HCT116 (cell line): ENCODE data around the gene APOA5.

Source experiments
- EGR1 ChIP-seq: IDR thresholded peaks from 2 replicates; pipeline ENCODE4 v1.6.1; 2012; ENCODE audit warnings: low read depth
- EZH2phosphoT487 ChIP-seq: fragments of 200-600 bp; IDR thresholded peaks from 2 replicates; pipeline ENCODE4 v1.6.1; 2018; ENCODE audit warnings: antibody characterized with exemption, borderline replicate concordance
- FOSL1 ChIP-seq: IDR thresholded peaks from 2 replicates; pipeline ENCODE4 v1.6.1; 2012; ENCODE audit warnings: low read depth
- JUND ChIP-seq: IDR thresholded peaks from 2 replicates; pipeline ENCODE4 v1.6.1; 2012
- POLR2A ChIP-seq: IDR thresholded peaks from 2 replicates; pipeline ENCODE4 v1.7.0; 2011; ENCODE audit warnings: borderline replicate concordance; ENCODE audit not compliant: insufficient read depth, insufficient read length; ENCODE audit errors: extremely low read depth
- POLR2AphosphoS5 ChIP-seq: IDR thresholded peaks from 2 replicates; pipeline ENCODE4 v1.6.1; 2011; ENCODE audit warnings: mild to moderate bottlenecking, low read depth, low read length, moderate library complexity
- RAD21 ChIP-seq: IDR thresholded peaks from 2 replicates; pipeline ENCODE4 v1.6.1; 2012; ENCODE audit warnings: low read depth, mild to moderate bottlenecking
- TCF7L2 ChIP-seq: IDR thresholded peaks from 2 replicates; pipeline ENCODE4 v1.7.0; 2011; ENCODE audit warnings: borderline replicate concordance, inconsistent platforms; ENCODE audit not compliant: insufficient read depth, insufficient read length; ENCODE audit errors: extremely low read depth
- ZNF274 ChIP-seq: fragments of 200-500 bp; sonication (Bioruptor generic); IDR thresholded peaks from 2 replicates; pipeline ENCODE4 v1.6.1; 2014; ENCODE audit warnings: mild to moderate bottlenecking, low read depth, low read length, inconsistent platforms
- TF ChIP-seq, protein P1 (sequence below), 3 experiments: fragments of 200-600 bp in 1 of 3; sonication (generic) in 1 of 3; IDR thresholded peaks in 2 of 3; conservative IDR thresholded peaks in 1 of 3; 2 replicates each; pipeline ENCODE4 v1.5.1; 2012 to 2017; ENCODE audit warnings: low read depth in 2 of 3, low read length in 2 of 3, antibody characterized with exemption in 1 of 3, borderline replicate concordance in 1 of 3, control low read depth in 1 of 3, mild to moderate bottlenecking in 1 of 3, mixed read lengths in 1 of 3, mixed run types in 1 of 3, moderate library complexity in 1 of 3; ENCODE audit not compliant: insufficient read depth in 1 of 3
- TF ChIP-seq, protein P2 (sequence below): IDR thresholded peaks from 2 replicates; pipeline ENCODE4 v1.6.1; 2011; ENCODE audit warnings: mild to moderate bottlenecking, low read length, moderate library complexity; ENCODE audit not compliant: insufficient replicate concordance; ENCODE audit errors: extremely low read depth
- TF ChIP-seq, protein P3 (sequence below): IDR thresholded peaks from 2 replicates; pipeline ENCODE4 v1.6.1; 2012; ENCODE audit warnings: low read depth
- TF ChIP-seq, protein P4 (sequence below): IDR thresholded peaks from 2 replicates; pipeline ENCODE4 v1.6.1; 2012

DNA sequence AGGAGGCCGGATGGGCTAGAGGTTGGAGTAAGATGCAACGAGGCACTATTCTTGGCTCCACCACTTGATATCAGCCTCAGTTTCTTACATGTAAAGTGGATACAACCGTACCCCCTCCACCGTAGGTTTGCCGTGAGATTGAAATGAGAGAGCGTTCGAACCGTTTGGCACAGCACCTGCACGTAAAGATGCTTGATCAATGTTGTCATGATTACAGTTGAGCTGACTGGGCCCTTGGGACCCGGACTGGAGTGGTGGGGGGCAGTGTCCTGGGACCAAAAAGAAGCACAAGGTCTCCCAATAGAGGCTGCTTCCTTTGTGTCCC is 41.8 kb upstream of the APOA5 start:
- TF ChIP-seq, protein P1, sequence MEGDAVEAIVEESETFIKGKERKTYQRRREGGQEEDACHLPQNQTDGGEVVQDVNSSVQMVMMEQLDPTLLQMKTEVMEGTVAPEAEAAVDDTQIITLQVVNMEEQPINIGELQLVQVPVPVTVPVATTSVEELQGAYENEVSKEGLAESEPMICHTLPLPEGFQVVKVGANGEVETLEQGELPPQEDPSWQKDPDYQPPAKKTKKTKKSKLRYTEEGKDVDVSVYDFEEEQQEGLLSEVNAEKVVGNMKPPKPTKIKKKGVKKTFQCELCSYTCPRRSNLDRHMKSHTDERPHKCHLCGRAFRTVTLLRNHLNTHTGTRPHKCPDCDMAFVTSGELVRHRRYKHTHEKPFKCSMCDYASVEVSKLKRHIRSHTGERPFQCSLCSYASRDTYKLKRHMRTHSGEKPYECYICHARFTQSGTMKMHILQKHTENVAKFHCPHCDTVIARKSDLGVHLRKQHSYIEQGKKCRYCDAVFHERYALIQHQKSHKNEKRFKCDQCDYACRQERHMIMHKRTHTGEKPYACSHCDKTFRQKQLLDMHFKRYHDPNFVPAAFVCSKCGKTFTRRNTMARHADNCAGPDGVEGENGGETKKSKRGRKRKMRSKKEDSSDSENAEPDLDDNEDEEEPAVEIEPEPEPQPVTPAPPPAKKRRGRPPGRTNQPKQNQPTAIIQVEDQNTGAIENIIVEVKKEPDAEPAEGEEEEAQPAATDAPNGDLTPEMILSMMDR (IDR thresholded peaks at IDR 0.05 in 2 of 3, conservative IDR thresholded peaks at IDR 0.05 in 1 of 3; ENCODE audit: borderline replicate concordance in 1 of 3, insufficient read depth in 1 of 3, low read depth in 2 of 3, low read length in 2 of 3) = no peak
- TF ChIP-seq ZNF274 = no peak
- no peak for TF ChIP-seq POLR2AphosphoS5
- no peak for TF ChIP-seq JUND
- TF ChIP-seq EZH2phosphoT487 = no peak
- TF ChIP-seq POLR2A = no peak
- TF ChIP-seq TCF7L2 = no peak
- TF ChIP-seq, protein P2, sequence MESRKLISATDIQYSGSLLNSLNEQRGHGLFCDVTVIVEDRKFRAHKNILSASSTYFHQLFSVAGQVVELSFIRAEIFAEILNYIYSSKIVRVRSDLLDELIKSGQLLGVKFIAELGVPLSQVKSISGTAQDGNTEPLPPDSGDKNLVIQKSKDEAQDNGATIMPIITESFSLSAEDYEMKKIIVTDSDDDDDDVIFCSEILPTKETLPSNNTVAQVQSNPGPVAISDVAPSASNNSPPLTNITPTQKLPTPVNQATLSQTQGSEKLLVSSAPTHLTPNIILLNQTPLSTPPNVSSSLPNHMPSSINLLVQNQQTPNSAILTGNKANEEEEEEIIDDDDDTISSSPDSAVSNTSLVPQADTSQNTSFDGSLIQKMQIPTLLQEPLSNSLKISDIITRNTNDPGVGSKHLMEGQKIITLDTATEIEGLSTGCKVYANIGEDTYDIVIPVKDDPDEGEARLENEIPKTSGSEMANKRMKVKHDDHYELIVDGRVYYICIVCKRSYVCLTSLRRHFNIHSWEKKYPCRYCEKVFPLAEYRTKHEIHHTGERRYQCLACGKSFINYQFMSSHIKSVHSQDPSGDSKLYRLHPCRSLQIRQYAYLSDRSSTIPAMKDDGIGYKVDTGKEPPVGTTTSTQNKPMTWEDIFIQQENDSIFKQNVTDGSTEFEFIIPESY = no peak
- no peak for TF ChIP-seq EGR1
- TF ChIP-seq, protein P3, sequence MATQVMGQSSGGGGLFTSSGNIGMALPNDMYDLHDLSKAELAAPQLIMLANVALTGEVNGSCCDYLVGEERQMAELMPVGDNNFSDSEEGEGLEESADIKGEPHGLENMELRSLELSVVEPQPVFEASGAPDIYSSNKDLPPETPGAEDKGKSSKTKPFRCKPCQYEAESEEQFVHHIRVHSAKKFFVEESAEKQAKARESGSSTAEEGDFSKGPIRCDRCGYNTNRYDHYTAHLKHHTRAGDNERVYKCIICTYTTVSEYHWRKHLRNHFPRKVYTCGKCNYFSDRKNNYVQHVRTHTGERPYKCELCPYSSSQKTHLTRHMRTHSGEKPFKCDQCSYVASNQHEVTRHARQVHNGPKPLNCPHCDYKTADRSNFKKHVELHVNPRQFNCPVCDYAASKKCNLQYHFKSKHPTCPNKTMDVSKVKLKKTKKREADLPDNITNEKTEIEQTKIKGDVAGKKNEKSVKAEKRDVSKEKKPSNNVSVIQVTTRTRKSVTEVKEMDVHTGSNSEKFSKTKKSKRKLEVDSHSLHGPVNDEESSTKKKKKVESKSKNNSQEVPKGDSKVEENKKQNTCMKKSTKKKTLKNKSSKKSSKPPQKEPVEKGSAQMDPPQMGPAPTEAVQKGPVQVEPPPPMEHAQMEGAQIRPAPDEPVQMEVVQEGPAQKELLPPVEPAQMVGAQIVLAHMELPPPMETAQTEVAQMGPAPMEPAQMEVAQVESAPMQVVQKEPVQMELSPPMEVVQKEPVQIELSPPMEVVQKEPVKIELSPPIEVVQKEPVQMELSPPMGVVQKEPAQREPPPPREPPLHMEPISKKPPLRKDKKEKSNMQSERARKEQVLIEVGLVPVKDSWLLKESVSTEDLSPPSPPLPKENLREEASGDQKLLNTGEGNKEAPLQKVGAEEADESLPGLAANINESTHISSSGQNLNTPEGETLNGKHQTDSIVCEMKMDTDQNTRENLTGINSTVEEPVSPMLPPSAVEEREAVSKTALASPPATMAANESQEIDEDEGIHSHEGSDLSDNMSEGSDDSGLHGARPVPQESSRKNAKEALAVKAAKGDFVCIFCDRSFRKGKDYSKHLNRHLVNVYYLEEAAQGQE = no peak
- TF ChIP-seq, protein P4, sequence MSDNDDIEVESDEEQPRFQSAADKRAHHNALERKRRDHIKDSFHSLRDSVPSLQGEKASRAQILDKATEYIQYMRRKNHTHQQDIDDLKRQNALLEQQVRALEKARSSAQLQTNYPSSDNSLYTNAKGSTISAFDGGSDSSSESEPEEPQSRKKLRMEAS = no peak
- TF ChIP-seq FOSL1 = no peak
- no peak for TF ChIP-seq RAD21
